Measurements from ENCODE around the gene FOXQ1.
"Not testable (repeated sequence)": the region's sequence is repeated elsewhere in the genome, so short reads cannot be mapped to it uniquely, and the experiment has no call there.

FOXQ1 gene

DNA sequence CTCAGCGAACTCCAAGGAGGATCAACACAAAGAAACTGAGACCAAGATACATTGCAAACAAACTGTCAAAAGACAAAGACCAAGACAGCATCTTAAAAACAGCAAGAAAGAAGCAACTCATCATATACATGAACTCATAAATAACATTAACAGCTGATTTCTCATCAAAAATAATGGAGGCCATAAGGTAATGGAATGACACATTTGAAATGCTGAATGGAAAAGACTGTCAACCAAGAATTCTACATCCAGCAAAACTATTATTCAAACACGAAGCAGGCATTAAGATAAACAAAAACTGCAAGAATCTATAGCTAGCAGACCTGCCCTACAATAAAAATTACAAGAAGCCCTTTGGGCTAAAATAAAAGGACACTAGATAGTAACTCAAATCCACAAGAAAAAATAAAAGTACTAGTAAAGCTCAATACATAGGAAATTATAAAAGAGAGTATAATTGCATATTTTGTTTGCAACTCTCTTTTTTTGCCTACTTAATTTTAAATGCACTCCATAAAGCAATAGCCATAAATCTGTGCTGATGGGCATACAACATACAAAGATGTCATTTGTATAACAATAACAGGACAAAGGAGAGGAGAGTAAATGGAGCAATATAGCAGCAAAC, 39.6 kb downstream of the FOXQ1 start:
- no peaks in the 10 kb centered on the region for H3K36me3 ChIP-seq (ENCODE audit: control insufficient read depth, insufficient read depth, low read length)
- H3K4me3 ChIP-seq (ENCODE audit: low read length): no peak overlapping the region
- no peaks in the 10 kb centered on the region for H3K9me3 ChIP-seq (ENCODE audit: control insufficient read depth, low read length)
- H3K9ac ChIP-seq (ENCODE audit: low read length): no peak overlapping the region
- H3K27me3 ChIP-seq (ENCODE audit: control insufficient read depth, insufficient read depth, low read length): no peaks in the 10 kb centered on the region
- no peaks in the 10 kb centered on the region for H3K4me1 ChIP-seq (ENCODE audit: control insufficient read depth, insufficient read depth, low read length)

GRCh38 chr6:1355068-1355467, 43.2 kb downstream of the FOXQ1 start:
- not testable (repeated sequence) for H3K27me3 ChIP-seq (ENCODE audit: control insufficient read depth, insufficient read depth, low read length); H3K4me3 ChIP-seq (ENCODE audit: low read length); H3K9me3 ChIP-seq (ENCODE audit: control insufficient read depth, low read length); H3K4me1 ChIP-seq (ENCODE audit: control insufficient read depth, insufficient read depth, low read length); H3K9ac ChIP-seq (ENCODE audit: low read length); H3K36me3 ChIP-seq (ENCODE audit: control insufficient read depth, insufficient read depth, low read length)

DNA sequence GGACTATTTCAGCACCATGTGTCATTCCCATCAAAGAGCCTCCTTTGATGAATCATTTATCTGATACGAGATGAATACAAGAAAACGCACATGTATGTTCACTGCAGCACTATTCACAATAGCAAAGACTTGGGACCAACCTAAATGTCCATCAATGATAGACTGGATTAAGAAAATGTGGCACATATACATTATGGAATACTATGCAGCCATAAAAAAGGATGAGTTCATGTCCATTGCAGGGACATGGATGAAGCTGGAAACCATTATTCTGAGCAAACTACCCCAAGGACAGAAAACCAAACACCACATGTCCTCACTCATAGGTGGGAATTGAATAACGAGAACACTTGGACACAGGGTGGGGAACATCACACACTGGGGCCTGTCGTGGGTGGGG, 49.8 kb downstream of the FOXQ1 start:
- not testable (repeated sequence) for H3K9ac ChIP-seq (ENCODE audit: low read length); H3K4me1 ChIP-seq (ENCODE audit: control insufficient read depth, insufficient read depth, low read length); H3K36me3 ChIP-seq (ENCODE audit: control insufficient read depth, insufficient read depth, low read length); H3K9me3 ChIP-seq (ENCODE audit: control insufficient read depth, low read length); H3K4me3 ChIP-seq (ENCODE audit: low read length); H3K27me3 ChIP-seq (ENCODE audit: control insufficient read depth, insufficient read depth, low read length)

GRCh38 chr6:1362643-1363042, 50.7 kb downstream of the FOXQ1 start:
- H3K4me1 ChIP-seq (ENCODE audit: control insufficient read depth, insufficient read depth, low read length): no peaks in the 10 kb centered on the region
- no peak overlapping the region for H3K9ac ChIP-seq (ENCODE audit: low read length)
- no peak overlapping the region for H3K4me3 ChIP-seq (ENCODE audit: low read length)
- no peaks in the 10 kb centered on the region for H3K36me3 ChIP-seq (ENCODE audit: control insufficient read depth, insufficient read depth, low read length)
- no peaks in the 10 kb centered on the region for H3K9me3 ChIP-seq (ENCODE audit: control insufficient read depth, low read length)
- H3K27me3 ChIP-seq (ENCODE audit: control insufficient read depth, insufficient read depth, low read length): no peaks in the 10 kb centered on the region

GRCh38 chr6:1363298-1363697, 51.4 kb downstream of the FOXQ1 start:
- no peaks in the 10 kb centered on the region for H3K9me3 ChIP-seq (ENCODE audit: control insufficient read depth, low read length)
- no peaks in the 10 kb centered on the region for H3K36me3 ChIP-seq (ENCODE audit: control insufficient read depth, insufficient read depth, low read length)
- H3K4me1 ChIP-seq (ENCODE audit: control insufficient read depth, insufficient read depth, low read length): no peaks in the 10 kb centered on the region
- no peak overlapping the region for H3K9ac ChIP-seq (ENCODE audit: low read length)
- no peaks in the 10 kb centered on the region for H3K27me3 ChIP-seq (ENCODE audit: control insufficient read depth, insufficient read depth, low read length)
- no peak overlapping the region for H3K4me3 ChIP-seq (ENCODE audit: low read length)

DNA sequence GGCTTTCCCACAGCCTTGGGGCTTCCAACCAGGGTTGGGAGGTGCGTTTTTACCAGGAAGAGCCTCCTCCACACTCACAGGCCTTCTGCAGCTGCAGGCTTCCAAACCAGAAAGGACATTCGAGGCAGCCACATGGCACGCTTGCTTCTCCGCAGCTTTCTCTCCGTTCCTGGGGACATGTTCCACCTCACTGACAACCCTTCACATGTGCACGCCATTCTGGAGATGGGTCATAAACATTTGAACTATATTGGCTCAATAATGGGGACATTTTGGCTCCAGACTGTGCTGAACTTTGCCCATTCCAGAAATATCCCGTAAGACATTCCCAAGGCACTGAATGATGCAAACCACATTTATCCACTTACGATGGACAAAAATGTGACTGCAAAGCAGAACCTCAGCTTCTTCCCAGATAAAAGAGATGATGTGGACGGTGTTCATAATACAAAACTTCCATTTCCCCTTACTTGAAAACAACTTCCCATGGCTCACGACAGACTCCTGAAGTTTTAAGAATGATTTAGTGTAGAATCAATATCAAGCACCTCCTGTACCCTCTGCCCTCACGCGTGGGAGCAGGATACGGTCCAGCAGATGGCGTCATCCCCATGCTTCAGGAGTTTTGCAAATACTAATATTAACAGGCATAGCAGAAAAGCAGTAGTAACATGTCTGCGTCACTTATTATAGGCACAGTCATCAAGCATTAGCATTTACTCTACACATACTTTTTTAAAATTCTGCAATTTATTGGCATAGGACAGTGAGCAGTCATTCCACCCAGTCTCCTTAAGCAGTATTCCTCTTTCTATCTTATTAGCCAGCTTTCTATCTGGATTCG, 52.1 kb downstream of the FOXQ1 start:
- Histone ChIP-seq H3K4me1 (ENCODE audit: control insufficient read depth, insufficient read depth, low read length) (no peaks in the 10 kb centered on the region), H3K9ac (ENCODE audit: low read length) (no peak overlapping the region), H3K27me3 (ENCODE audit: control insufficient read depth, insufficient read depth, low read length) (no peaks in the 10 kb centered on the region), H3K36me3 (ENCODE audit: control insufficient read depth, insufficient read depth, low read length) (no peaks in the 10 kb centered on the region), H3K4me3 (ENCODE audit: low read length) (no peak overlapping the region), H3K9me3 (ENCODE audit: control insufficient read depth, low read length) (no peaks in the 10 kb centered on the region)

All from mucosa of stomach (tissue), 1 donor.